H9 (cell line): ENCODE measurements around the gene RAB3A. TPM values are rescaled to one million over a fixed set of nuclear protein-coding genes. Genes with fewer than 3 reads are reported as not detected.

Experiments used
- DNase-seq: peaks from one replicate; pipeline ENCODE4 v3.0.0-alpha.2; 2017
- H2AFZ ChIP-seq: one replicate; pipeline ENCODE4 v1.6.1; 2013; ENCODE audit warnings: mild to moderate bottlenecking, low read length, control low read depth, moderate library complexity
- H2AK5ac ChIP-seq: 2 replicates; pipeline ENCODE4 v1.6.1; 2013; ENCODE audit warnings: low read length, control low read depth, mixed read lengths; ENCODE audit not compliant: insufficient read length
- H2BK120ac ChIP-seq: one replicate; pipeline ENCODE4 v1.6.1; 2013; ENCODE audit warnings: low read depth, mild to moderate bottlenecking, low read length, control low read depth, inconsistent platforms; ENCODE audit not compliant: poor library complexity, severe bottlenecking
- H2BK12ac ChIP-seq: 2 replicates; pipeline ENCODE4 v1.6.1; 2013; ENCODE audit warnings: low read length, control low read depth, mixed read lengths, low read depth; ENCODE audit not compliant: insufficient read length
- H2BK15ac ChIP-seq: 2 replicates; pipeline ENCODE4 v1.6.1; 2013; ENCODE audit warnings: low read depth, low read length, control low read depth
- H2BK20ac ChIP-seq: one replicate; pipeline ENCODE4 v1.6.1; 2013; ENCODE audit warnings: low read depth, mild to moderate bottlenecking, low read length, control low read depth, inconsistent platforms; ENCODE audit not compliant: poor library complexity, severe bottlenecking
- H2BK5ac ChIP-seq: 2 replicates; pipeline ENCODE4 v1.6.1; 2013; ENCODE audit warnings: low read length, control low read depth, mixed read lengths; ENCODE audit not compliant: insufficient read length
- H3K14ac ChIP-seq: 2 replicates; pipeline ENCODE4 v1.6.1; 2013; ENCODE audit warnings: low read length, control low read depth; ENCODE audit not compliant: insufficient read depth
- H3K18ac ChIP-seq: 2 replicates; pipeline ENCODE4 v1.6.1; 2013; ENCODE audit warnings: low read depth, mild to moderate bottlenecking, mixed read lengths, low read length, control low read depth; ENCODE audit not compliant: insufficient read length
- H3K23ac ChIP-seq: 2 replicates; pipeline ENCODE4 v1.6.1; 2013; ENCODE audit warnings: low read length, control low read depth, mixed read lengths, low read depth; ENCODE audit not compliant: insufficient read length
- H3K23me2 ChIP-seq: 2 replicates; pipeline ENCODE4 v1.6.1; 2013; ENCODE audit warnings: low read depth, mild to moderate bottlenecking, mixed read lengths, low read length, control low read depth; ENCODE audit not compliant: insufficient read length, poor library complexity, severe bottlenecking
- H3K27ac ChIP-seq: 2 replicates; pipeline ENCODE4 v1.5.1; 2013; ENCODE audit warnings: low read length, control low read depth, mixed read lengths, low read depth; ENCODE audit not compliant: insufficient read length
- H3K27me3 ChIP-seq: 2 replicates; pipeline ENCODE4 v1.6.1; 2013; ENCODE audit warnings: low read length, control low read depth, inconsistent platforms; ENCODE audit not compliant: insufficient read depth
- H3K4ac ChIP-seq: 2 replicates; pipeline ENCODE4 v1.6.1; 2013; ENCODE audit warnings: low read depth, mild to moderate bottlenecking, control low read depth, inconsistent platforms, low read length, moderate library complexity
- H3K4me1 ChIP-seq: 2 replicates; pipeline ENCODE4 v1.6.1; 2013; ENCODE audit warnings: low read length, control low read depth, inconsistent platforms; ENCODE audit not compliant: insufficient read depth
- H3K4me2 ChIP-seq: 2 replicates; pipeline ENCODE4 v1.6.1; 2013; ENCODE audit warnings: low read length, control low read depth, mixed read lengths; ENCODE audit not compliant: insufficient read length, insufficient read depth
- H3K56ac ChIP-seq: 2 replicates; pipeline ENCODE4 v1.6.1; 2013; ENCODE audit warnings: low read depth, mild to moderate bottlenecking, mixed read lengths, low read length, control low read depth; ENCODE audit not compliant: insufficient read length
- H3K79me1 ChIP-seq: 2 replicates; pipeline ENCODE4 v1.6.1; 2013; ENCODE audit warnings: low read depth, mild to moderate bottlenecking, moderate library complexity, low read length, control low read depth, inconsistent platforms; ENCODE audit not compliant: insufficient read depth, poor library complexity, severe bottlenecking
- H3K79me2 ChIP-seq: 2 replicates; pipeline ENCODE4 v1.6.1; 2013; ENCODE audit warnings: low read length, control low read depth, inconsistent platforms; ENCODE audit not compliant: insufficient read depth
- H3K9ac ChIP-seq: 2 replicates; pipeline ENCODE4 v1.6.1; 2013; ENCODE audit warnings: low read length, control low read depth, mixed read lengths; ENCODE audit not compliant: insufficient read length; ENCODE audit errors: extremely low read depth
- H3K9me3 ChIP-seq: one replicate; pipeline ENCODE4 v1.6.1; 2013; ENCODE audit warnings: low read depth, low read length, inconsistent platforms; ENCODE audit not compliant: control insufficient read depth
- H3T11ph ChIP-seq: one replicate; pipeline ENCODE4 v1.6.1; 2013; ENCODE audit warnings: mild to moderate bottlenecking, low read length, control low read depth, inconsistent platforms
- H4K20me1 ChIP-seq: one replicate; pipeline ENCODE4 v1.6.1; 2013; ENCODE audit not compliant: control insufficient read depth, insufficient read length, insufficient read depth
- H4K5ac ChIP-seq: 2 replicates; pipeline ENCODE4 v1.6.1; 2013; ENCODE audit warnings: low read depth, mild to moderate bottlenecking, mixed read lengths, low read length, control low read depth; ENCODE audit not compliant: insufficient read length
- H4K8ac ChIP-seq: replicated peaks from 2 replicates; pipeline ENCODE4 v1.6.1; 2013; ENCODE audit warnings: low read length, control low read depth, mixed read lengths, low read depth; ENCODE audit not compliant: insufficient read length
- H4K91ac ChIP-seq: 2 replicates; pipeline ENCODE4 v1.6.1; 2013; ENCODE audit warnings: low read depth, mild to moderate bottlenecking, moderate library complexity, mixed read lengths, low read length, control low read depth; ENCODE audit not compliant: insufficient read length
- H3K27ac Mint-ChIP-seq, 3 experiments: 2 replicates in 2 of 3; 3 replicates in 1 of 3; pipeline ENCODE4 v1.8.0; 2020 to 2021; ENCODE audit warnings: mixed read lengths in 3 of 3, mild to moderate bottlenecking in 1 of 3, moderate library complexity in 1 of 3
- H3K27me3 Mint-ChIP-seq: 2 replicates; pipeline ENCODE4 v1.8.0; 2021; ENCODE audit warnings: low read depth, mild to moderate bottlenecking, moderate library complexity, mixed read lengths
- H3K36me3 Mint-ChIP-seq, 3 experiments: 2 replicates in 2 of 3; 3 replicates in 1 of 3; pipeline ENCODE4 v1.8.0; 2020 to 2021; ENCODE audit warnings: low read depth in 3 of 3, mixed read lengths in 3 of 3; ENCODE audit not compliant: insufficient read depth in 1 of 3
- H3K4me1 Mint-ChIP-seq, 2 experiments: 2 replicates each; pipeline ENCODE4 v1.8.0; 2020; ENCODE audit warnings: mixed read lengths in 2 of 2
- H3K4me3 Mint-ChIP-seq, 2 experiments: 2 replicates in 1 of 2; 3 replicates in 1 of 2; pipeline ENCODE4 v1.8.0; 2020 to 2021; ENCODE audit warnings: mild to moderate bottlenecking in 2 of 2, mixed read lengths in 2 of 2, moderate library complexity in 1 of 2
- H3K9me3 Mint-ChIP-seq, 2 experiments: 2 replicates in 1 of 2; 3 replicates in 1 of 2; pipeline ENCODE4 v1.8.0; 2020; ENCODE audit warnings: mild to moderate bottlenecking in 2 of 2, mixed read lengths in 2 of 2, moderate library complexity in 1 of 2
- CTCF ChIP-seq: fragments of 200-600 bp; sonication (generic); conservative IDR thresholded peaks from 3 replicates; pipeline ENCODE4 v1.8.0; 2021; ENCODE audit warnings: antibody characterized with exemption, mild to moderate bottlenecking
- WGBS: extraction: QIAGEN DNeasy Blood & Tissue Kit; methylation state at CpG from one replicate; pipeline ENCODE4 v1.1.7; 2013; ENCODE audit warnings: missing lambda C conversion rate, low lambda C conversion rate, mixed read lengths; ENCODE audit not compliant: insufficient read length; ENCODE audit errors: extremely low coverage; 5-methylcytosine and 5-hydroxymethylcytosine counted together
- total RNA-seq: library from RNA; stranded (reverse); gene quantifications from 2 replicates; pipeline ENCODE4 v1.2.1, GENCODE V29; 2021

RAB3A gene
- total RNA-seq, 1 experiment from 2014 or later = 6.8 TPM

GRCh38 chr19:18202397-18202777, 1.5 kb downstream of the RAB3A start:
- Histone ChIP-seq H3K4me2 (no peak overlapping the region), H3K56ac (no peak overlapping the region), H3K27me3 (no peaks in the 10 kb centered on the region), H3K27ac (no peak overlapping the region), H3T11ph (no peak overlapping the region), H2AFZ (no peak overlapping the region), H2BK12ac (no peak overlapping the region), H3K4ac (no peak overlapping the region), H3K9me3 (no peaks in the 10 kb centered on the region), H2BK15ac (no peak overlapping the region), H3K79me1 (no peaks in the 10 kb centered on the region), H3K23me2 (peaks cover 15% of the 10 kb centered on the region), H4K5ac (no peak overlapping the region), H3K9ac (no peak overlapping the region), H3K4me1 (no peaks in the 10 kb centered on the region), H3K14ac (no peak overlapping the region), H4K20me1 (peaks cover 4% of the 10 kb centered on the region), H2BK120ac (no peak overlapping the region), H2AK5ac (no peak overlapping the region), H2BK20ac (no peak overlapping the region), H4K91ac (no peak overlapping the region), H3K23ac (no peak overlapping the region), H3K79me2 (no peaks in the 10 kb centered on the region; the same call in 1 of the 2 replicates), H4K8ac (no peak overlapping the region), H3K18ac (no peak overlapping the region), H2BK5ac (no peak overlapping the region)
- TF ChIP-seq CTCF = no peak
- WGBS = no CpG with 5 or more reads among the region's 24 CpGs
- Mint-ChIP-seq H3K36me3 (peaks cover 22 to 37% (median 30%) of the 10 kb centered on the region in 3 experiments; a peak in 6 of 7 replicates), H3K27me3 (peaks cover 3% of the 10 kb centered on the region; the same call in 1 of the 2 replicates), H3K9me3 (peaks cover 0 to 2% of the 10 kb centered on the region in 2 experiments; a peak in 1 of 5 replicates), H3K27ac (peak overlapping the region in 1 of 3 experiments; percentile 19; a peak in 2 of 7 replicates), H3K4me1 (peaks cover 4 to 23% of the 10 kb centered on the region in 2 experiments), H3K4me3 (peak overlapping the region; percentile 34 to 97; a peak in 4 of 5 replicates)
- DNase-seq = no peak
